Mucosa of stomach (tissue), 1 donor: Measurements from ENCODE around the gene PTK6.
"Not testable (repeated sequence)": the region's sequence is repeated elsewhere in the genome, so short reads cannot be mapped to it uniquely, and the experiment has no call there.

Experiments
- H3K27me3 ChIP-seq: one replicate; pipeline ENCODE4 v1.7.0; 2013; ENCODE audit warnings: mild to moderate bottlenecking, low read length; ENCODE audit not compliant: control insufficient read depth, insufficient read depth
- H3K36me3 ChIP-seq: one replicate; pipeline ENCODE4 v1.7.0; 2013; ENCODE audit warnings: low read length; ENCODE audit not compliant: control insufficient read depth, insufficient read depth
- H3K4me1 ChIP-seq: one replicate; pipeline ENCODE4 v1.7.0; 2013; ENCODE audit warnings: mild to moderate bottlenecking, low read length; ENCODE audit not compliant: control insufficient read depth, insufficient read depth
- H3K4me3 ChIP-seq: one replicate; pipeline ENCODE4 v1.7.0; 2013; ENCODE audit warnings: low read length
- H3K9ac ChIP-seq: one replicate; pipeline ENCODE4 v1.7.0; 2013; ENCODE audit warnings: mild to moderate bottlenecking, low read length, moderate library complexity
- H3K9me3 ChIP-seq: one replicate; pipeline ENCODE4 v1.7.0; 2013; ENCODE audit warnings: mild to moderate bottlenecking, low read length, moderate library complexity; ENCODE audit not compliant: control insufficient read depth
- donor health status: Pancreatic carcinoma.

PTK6 gene

GRCh38 chr20:63559485-63560332 is 22.5 kb upstream of the PTK6 start:
- not testable (repeated sequence) for H3K9me3 ChIP-seq, H3K4me3 ChIP-seq, H3K4me1 ChIP-seq, H3K9ac ChIP-seq, H3K27me3 ChIP-seq
- peaks cover 21% of the 10 kb centered on the region for H3K36me3 ChIP-seq

- peaks cover 8% of the 10 kb centered on the region for H3K4me1 ChIP-seq
- no peak overlapping the region for H3K4me3 ChIP-seq
- H3K9ac ChIP-seq, result no peak overlapping the region
- H3K36me3 ChIP-seq, result peaks cover 21% of the 10 kb centered on the region
- H3K27me3 ChIP-seq, result peaks cover 3% of the 10 kb centered on the region
- no peaks in the 10 kb centered on the region for H3K9me3 ChIP-seq
Observed at GRCh38 chr20:63558804-63559484, 21.8 kb upstream of the PTK6 start.

- H3K27me3 ChIP-seq, result peaks cover 3% of the 10 kb centered on the region
- no peak overlapping the region for H3K4me3 ChIP-seq
- no peaks in the 10 kb centered on the region for H3K9me3 ChIP-seq
- peaks cover 20% of the 10 kb centered on the region for H3K4me1 ChIP-seq
- no peak overlapping the region for H3K9ac ChIP-seq
- H3K36me3 ChIP-seq, result peaks cover 16% of the 10 kb centered on the region
Observed at GRCh38 chr20:63557481-63557891, 20.3 kb upstream of the PTK6 start.

GRCh38 chr20:63556873-63557478 is 19.8 kb upstream of the PTK6 start:
- H3K9ac ChIP-seq, result no peak overlapping the region
- H3K27me3 ChIP-seq, result peaks cover 3% of the 10 kb centered on the region
- peaks cover 20% of the 10 kb centered on the region for H3K4me1 ChIP-seq
- H3K4me3 ChIP-seq, result no peak overlapping the region
- peaks cover 12% of the 10 kb centered on the region for H3K36me3 ChIP-seq
- H3K9me3 ChIP-seq, result no peaks in the 10 kb centered on the region

- peaks cover 6% of the 10 kb centered on the region for H3K36me3 ChIP-seq
- no peak overlapping the region for H3K4me3 ChIP-seq
- no peak overlapping the region for H3K9ac ChIP-seq
- H3K9me3 ChIP-seq, result no peaks in the 10 kb centered on the region
- H3K4me1 ChIP-seq, result peaks cover 20% of the 10 kb centered on the region
- peaks cover 8% of the 10 kb centered on the region for H3K27me3 ChIP-seq
Observed at GRCh38 chr20:63555661-63556381, 18.6 kb upstream of the PTK6 start.

- no peaks in the 10 kb centered on the region for H3K9me3 ChIP-seq
- H3K36me3 ChIP-seq, result no peaks in the 10 kb centered on the region
- no peak overlapping the region for H3K4me3 ChIP-seq
- peak overlapping the region; percentile 34 for H3K9ac ChIP-seq
- H3K27me3 ChIP-seq, result peaks cover 8% of the 10 kb centered on the region
- peaks cover 20% of the 10 kb centered on the region for H3K4me1 ChIP-seq
Observed at GRCh38 chr20:63554361-63555278, 17.4 kb upstream of the PTK6 start.

- H3K4me3 ChIP-seq, result peak within 1 kb of the TSS; percentile 8
- peaks cover 12% of the 10 kb centered on the region for H3K27me3 ChIP-seq
- no peaks in the 10 kb centered on the region for H3K9me3 ChIP-seq
- peak within 1 kb of the TSS; percentile 39 for H3K9ac ChIP-seq
- H3K36me3 ChIP-seq, result no peaks in the 10 kb centered on the region
- H3K4me1 ChIP-seq, result peaks cover 20% of the 10 kb centered on the region
Observed at GRCh38 chr20:63553933-63554290, 16.7 kb upstream of the PTK6 start, which contains the start of gene FNDC11. TSS of gene FNDC11 (plus strand) at chr20:63554159. CDS start at chr20:63555664, 1,505 bp downstream.

- Histone ChIP-seq H3K9ac (peak overlapping the region; percentile 39), H3K36me3 (no peaks in the 10 kb centered on the region), H3K9me3 (no peaks in the 10 kb centered on the region), H3K27me3 (peaks cover 17% of the 10 kb centered on the region), H3K4me1 (peaks cover 20% of the 10 kb centered on the region), H3K4me3 (peak overlapping the region; percentile 8)
Observed at GRCh38 chr20:63553251-63553932, 16.2 kb upstream of the PTK6 start.

GRCh38 chr20:63552481-63553249 is 15.5 kb upstream of the PTK6 start:
- Histone ChIP-seq H3K4me1 (peaks cover 24% of the 10 kb centered on the region), H3K27me3 (peaks cover 24% of the 10 kb centered on the region), H3K4me3 (no peak overlapping the region), H3K9me3 (no peaks in the 10 kb centered on the region), H3K36me3 (no peaks in the 10 kb centered on the region), H3K9ac (no peak overlapping the region)

- no peaks in the 10 kb centered on the region for H3K9me3 ChIP-seq
- H3K36me3 ChIP-seq, result no peaks in the 10 kb centered on the region
- H3K27me3 ChIP-seq, result peaks cover 38% of the 10 kb centered on the region
- peaks cover 26% of the 10 kb centered on the region for H3K4me1 ChIP-seq
- H3K9ac ChIP-seq, result no peak overlapping the region
- no peak overlapping the region for H3K4me3 ChIP-seq
Observed at GRCh38 chr20:63551068-63551467, 13.9 kb upstream of the PTK6 start.
